ENCODE measurements around the gene ALKBH5.

GRCh38 chr17:18224387-18225120, 40.9 kb downstream of the ALKBH5 start:
- TF ChIP-seq ZNF121 (tag by site-specific recombination; IDR thresholded peaks at IDR 0.05) (no peak), ZNF324 (tag by site-specific recombination; IDR thresholded peaks at IDR 0.05) (no peak), ZFHX2 (tag by site-specific recombination; conservative IDR thresholded peaks at IDR 0.05) (peak; percentile 69), MEIS1 (CRISPR knock-in tag; IDR thresholded peaks at IDR 0.05; ENCODE audit: borderline replicate concordance) (no peak), CTCF (tag by site-specific recombination; IDR thresholded peaks at IDR 0.05) (no peak), ZNF23 (tag by site-specific recombination; IDR thresholded peaks at IDR 0.05; ENCODE audit: borderline replicate concordance) (no peak), ZNF16 (tag by site-specific recombination; IDR thresholded peaks at IDR 0.05; ENCODE audit: low read depth) (no peak), ZNF513 (tag by site-specific recombination; IDR thresholded peaks at IDR 0.05) (no peak), PRDM6 (tag by site-specific recombination; IDR thresholded peaks at IDR 0.05) (no peak)

Measured in HEK293 (cell line).